GM18870 (cell line): ENCODE data around the gene RFXAP.
"Not testable (repeated sequence)": the region's sequence is repeated elsewhere in the genome, so short reads cannot be mapped to it uniquely, and the experiment has no call there.

Experiments
- ATAC-seq: cut with Tn5 transposase; IDR thresholded peaks from one replicate; pipeline ENCODE4 v1.9.1; 2021; ENCODE audit warnings: moderate library complexity; ENCODE audit not compliant: unreplicated experiment

RFXAP gene, protein sequence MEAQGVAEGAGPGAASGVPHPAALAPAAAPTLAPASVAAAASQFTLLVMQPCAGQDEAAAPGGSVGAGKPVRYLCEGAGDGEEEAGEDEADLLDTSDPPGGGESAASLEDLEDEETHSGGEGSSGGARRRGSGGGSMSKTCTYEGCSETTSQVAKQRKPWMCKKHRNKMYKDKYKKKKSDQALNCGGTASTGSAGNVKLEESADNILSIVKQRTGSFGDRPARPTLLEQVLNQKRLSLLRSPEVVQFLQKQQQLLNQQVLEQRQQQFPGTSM

DNA sequence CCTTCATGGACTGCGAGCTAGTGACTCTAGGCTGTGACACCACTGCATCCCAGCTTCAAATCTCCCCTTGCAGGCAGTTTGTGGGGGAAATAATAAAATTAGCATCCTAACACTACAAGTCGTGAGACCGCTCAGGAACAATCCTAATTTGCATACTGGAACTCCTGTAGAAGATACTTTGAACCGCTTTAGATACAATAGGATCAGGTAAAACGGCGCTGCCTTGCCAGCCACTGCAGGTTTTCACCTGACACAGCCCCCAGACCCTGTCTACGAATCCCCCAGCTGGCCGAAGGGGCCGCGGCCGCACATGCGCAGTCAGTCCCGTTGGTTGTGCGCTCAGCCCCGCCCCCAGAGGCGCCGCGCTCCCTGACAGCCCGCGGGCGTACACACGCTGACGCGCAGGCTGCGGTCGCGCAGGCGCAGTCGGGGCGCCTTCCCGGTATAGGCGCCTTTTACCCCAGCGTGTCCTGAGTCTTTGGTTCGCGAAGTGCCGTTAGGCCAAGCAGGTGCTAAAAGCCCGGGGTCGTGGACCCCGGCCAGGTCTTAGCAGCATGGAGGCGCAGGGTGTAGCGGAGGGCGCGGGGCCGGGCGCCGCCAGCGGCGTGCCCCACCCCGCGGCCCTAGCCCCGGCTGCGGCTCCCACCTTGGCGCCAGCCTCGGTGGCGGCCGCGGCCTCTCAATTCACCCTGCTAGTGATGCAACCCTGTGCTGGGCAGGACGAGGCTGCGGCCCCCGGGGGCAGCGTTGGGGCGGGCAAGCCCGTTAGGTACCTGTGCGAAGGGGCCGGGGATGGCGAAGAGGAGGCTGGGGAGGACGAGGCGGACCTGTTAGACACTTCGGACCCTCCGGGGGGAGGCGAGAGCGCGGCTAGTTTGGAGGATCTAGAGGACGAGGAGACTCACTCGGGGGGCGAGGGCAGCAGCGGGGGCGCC is at the start of gene RFXAP:
Gene RFXAP (plus strand): TSS at position 419 of the 935 bp plus-strand sequence. CDS start 136 bp downstream, at position 555.
- peak; percentile 65 for ATAC-seq

DNA sequence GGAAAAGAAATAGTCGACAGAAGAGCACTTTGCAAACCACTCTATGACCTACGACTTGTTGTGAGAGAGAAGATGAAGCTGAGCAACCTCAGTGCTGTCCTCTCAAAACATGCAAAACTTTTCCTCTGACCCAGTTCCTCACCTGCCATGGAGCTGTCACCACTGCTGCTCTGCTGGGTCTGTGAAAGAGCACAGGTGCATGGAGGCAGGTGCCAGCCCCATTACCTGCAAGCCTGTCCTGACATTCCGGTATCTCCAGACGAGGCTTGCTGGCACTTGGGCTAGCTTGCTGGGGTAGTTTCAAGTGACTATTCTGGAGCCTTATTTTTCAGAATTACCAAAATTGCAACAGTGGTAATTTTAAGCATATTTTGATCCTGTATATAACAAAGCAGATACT is 49.5 kb upstream of the RFXAP start:
- no peak for ATAC-seq

DNA sequence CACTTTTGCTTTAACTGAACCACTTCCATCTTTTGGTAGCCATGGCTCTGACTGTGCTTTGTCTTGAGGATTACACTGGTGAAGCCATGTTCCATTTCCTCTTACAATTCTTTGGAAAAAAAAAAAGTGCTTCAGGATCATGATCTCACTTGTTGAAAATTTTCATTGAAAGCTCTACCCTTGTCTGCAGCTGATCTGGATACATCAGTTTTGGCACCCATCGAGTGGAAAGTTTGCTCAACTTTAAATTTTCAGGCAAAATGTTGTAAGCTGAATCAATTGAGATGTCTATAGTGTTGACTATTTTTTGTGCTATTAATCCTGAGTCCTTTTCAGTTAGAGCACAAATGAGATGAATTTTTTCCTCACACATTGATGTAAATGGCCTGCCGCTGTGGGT is 48.3 kb upstream of the RFXAP start:
- ATAC-seq = no peak

DNA sequence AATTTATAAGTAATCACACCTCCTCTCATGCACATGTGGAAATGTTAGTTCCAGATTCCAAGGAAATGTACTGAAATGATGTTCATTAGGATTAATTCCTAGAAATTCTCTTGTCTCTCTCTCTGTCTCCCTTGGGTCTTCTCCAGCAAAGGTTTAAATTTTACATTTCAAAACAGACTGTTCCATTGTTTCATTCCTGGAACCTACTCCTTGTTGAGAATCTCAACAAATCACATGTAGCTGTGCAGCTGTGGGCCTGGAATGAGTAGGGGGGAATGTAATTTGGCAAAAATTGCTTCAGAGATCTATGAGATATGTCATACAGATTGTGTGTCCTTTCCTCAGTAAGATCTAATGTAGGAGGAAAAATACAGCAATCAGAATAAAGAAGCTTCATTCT is 46.2 kb upstream of the RFXAP start:
- ATAC-seq = no peak

DNA sequence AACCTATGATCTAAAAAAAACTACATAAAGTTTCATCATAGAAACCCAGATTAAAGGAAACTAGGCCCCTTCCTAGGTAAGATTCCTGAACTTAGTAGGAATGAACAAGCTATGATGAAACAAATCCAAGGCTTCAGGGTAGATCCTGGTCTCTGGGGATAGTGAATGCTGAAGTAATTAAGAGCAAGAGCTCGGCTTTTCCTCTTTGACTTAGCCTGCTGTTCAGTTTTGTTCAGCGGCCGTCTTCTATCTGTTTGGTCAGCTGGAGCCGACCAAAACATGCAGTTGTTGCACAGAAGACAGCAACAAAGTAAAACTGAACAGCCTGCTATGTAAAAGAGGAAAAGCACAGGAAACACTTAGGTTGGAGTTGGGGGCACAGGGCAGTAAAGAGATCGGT is 44.1 kb upstream of the RFXAP start:
- ATAC-seq = no peak

DNA sequence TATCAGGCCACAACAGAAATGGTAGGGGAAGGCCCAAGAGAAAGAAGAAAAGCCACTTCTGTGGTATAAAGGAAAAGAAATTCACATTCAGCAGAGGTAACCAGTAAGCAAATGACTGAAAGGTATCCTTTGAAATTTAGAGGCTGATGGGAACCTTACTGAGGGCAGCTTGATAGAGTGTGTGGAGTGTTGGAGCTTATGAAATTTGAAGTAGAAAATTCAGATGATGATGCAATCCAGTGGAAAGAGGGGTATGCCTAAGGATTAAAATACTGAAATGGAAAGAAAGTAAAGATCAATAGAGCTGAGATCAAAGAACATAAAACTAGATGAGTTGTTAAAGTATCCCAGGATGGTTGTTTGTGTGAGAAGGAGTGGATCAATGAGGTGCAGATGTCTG is 42.8 kb upstream of the RFXAP start:
- ATAC-seq = no peak

DNA sequence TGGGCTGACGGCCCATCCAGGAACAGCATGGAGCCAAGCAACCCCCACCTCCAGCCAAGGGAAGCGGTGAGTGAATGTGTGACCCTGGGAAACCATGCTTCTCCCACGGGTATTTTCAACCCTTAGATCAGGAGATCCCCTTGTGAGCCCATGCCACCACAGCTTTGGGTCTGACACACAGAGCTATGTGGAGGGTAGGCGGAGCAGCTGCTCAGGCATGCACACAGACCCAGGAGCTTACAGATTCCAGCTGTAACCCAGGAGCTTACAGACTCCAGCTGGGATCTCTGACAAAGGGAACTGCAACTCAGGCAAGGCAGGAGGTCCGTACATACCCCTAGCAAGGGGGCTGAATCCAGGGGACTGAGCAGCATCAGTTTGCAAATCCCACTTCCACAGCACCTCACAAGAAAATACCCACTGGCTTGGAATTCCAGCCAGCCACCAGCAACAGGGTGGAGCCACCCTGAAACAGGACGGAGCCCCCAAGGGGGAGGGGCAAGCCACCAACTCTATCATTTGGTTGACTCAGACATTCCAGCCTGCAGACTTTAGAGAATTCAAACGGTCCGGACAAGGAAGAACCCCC is 40.8 kb upstream of the RFXAP start:
- no peak for ATAC-seq

DNA sequence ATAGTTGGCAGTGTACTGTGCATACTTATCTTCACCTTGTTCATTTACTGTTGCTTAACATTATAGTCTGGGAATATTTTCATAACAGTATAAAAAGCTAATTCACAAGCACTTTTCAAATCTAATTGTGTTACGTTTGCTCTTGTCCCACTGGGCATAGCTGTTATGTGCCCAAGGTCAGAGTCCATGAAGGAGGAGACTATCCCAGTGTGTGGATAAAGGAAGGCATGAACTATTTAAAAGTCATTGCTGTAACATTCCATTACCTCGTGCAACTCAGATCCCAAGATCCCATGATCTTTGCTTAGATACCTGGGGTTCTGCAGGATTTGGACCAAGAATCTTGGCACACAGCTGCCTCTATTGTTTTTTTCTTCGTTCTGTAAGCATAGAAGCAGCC is 35.1 kb upstream of the RFXAP start:
- no peak for ATAC-seq

DNA sequence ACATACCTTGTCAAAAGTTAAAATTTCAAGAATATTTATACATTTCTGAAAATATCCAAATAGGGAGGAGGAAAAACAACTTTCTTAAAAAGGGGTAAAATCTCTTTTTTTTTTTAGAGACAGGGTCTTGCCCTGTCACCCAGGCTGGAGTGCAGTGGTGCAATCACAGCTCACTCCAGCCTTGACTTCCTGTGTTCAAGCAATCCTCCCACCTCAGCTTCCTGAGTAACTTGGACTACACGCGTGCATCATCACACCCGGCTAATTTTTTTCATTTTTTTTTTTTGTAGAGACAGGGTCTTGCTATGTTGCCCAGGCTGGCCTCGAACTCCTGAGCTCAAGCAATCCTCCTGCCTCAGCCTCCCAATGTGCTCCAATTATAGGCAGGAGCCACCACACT is 32.8 kb upstream of the RFXAP start:
- ATAC-seq = not testable (repeated sequence)

DNA sequence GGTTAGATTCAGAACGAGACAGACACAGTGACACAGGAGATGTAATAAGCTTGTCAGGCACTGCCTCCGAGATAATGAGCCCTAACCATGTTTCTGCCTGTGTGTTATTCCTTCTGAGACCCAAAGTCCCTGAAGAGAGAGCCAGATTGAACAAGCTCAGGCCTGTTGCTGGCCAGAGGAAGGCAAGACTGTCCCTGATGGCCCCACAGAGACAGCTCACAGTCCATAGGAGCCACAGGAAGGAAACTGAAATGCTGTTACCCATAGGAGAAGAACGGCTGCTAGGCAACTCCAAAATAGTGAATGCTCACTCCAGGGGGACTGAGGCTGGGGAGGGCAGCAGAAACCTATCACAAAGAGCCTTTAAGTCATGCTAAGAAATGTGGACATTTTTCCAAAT is 31.8 kb upstream of the RFXAP start:
- no peak for ATAC-seq

DNA sequence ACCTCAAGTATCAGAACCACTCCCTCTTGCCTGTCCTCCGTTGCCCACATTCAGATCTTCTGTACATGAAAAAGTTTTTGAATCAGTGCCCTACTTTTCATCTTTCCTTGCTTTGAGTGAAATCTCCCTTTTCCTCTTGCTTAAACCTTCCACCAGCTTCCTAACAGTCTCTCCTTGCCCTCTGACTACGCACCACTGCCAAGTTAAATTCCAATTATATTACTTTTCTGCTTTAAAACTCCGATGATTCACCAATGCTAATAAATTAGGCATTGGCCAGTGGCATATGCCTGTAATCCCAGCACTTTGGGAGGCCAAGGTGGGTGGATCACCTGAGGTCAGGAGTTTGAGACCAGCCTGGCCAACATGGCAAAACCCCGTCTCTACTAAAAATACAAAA is 30.7 kb upstream of the RFXAP start:
- no peak for ATAC-seq

DNA sequence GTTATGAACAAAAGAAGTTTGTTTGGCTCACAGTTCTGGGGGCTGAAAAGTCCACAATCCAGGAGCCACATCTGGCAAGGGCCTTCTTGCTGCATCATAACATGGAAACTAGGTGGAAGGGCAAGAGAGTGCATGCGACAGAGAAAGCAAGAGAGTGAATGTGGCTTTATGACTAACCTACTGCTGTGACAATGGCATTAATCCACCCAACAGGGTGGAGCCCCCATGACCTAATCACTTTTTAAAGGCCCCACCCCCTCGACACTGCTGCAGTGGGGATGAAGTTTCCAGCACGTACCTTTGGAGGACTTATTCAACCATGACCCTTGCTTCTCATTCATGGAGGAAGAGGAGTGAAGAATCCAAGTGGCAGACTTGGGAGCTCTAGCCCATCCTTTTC is 30.0 kb upstream of the RFXAP start:
- ATAC-seq = no peak

DNA sequence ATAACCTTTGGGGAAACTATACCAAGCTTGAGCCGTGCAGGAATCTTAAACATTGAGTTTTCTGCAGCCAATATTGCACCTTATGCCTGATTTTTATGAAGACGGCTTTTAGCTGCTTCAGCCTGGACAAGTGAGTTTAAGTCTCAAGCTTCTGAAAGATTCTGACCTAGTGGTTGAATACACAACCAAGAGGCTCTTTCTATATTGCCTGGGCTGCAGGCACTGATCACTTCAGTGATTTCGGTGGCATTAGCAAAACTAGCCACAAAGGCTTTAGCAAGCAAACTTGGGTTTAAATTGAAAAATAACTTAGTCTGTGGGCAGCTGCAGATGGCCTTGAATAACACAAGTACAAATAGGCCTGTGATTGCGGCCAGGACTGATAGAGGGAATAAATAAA is 29.3 kb upstream of the RFXAP start:
- no peak for ATAC-seq

DNA sequence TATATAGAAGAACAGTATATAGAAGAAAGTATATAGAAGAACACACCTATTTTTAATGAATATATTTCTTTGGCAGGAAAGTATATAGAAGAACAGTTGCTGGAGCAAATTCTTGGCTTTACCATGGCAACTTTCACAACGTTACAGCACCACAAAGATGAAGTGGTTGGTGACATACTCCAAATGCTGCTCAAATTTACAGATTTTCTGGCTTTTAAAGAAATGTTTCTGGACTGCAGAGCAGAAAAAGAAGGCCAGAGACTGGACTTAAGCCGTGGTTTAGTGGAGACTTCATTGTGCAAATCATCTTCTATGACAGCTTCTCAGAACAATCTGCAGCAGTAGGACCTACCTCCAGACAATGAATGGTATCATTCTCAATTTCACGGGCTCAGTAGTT is 24.3 kb upstream of the RFXAP start:
- no peak for ATAC-seq

DNA sequence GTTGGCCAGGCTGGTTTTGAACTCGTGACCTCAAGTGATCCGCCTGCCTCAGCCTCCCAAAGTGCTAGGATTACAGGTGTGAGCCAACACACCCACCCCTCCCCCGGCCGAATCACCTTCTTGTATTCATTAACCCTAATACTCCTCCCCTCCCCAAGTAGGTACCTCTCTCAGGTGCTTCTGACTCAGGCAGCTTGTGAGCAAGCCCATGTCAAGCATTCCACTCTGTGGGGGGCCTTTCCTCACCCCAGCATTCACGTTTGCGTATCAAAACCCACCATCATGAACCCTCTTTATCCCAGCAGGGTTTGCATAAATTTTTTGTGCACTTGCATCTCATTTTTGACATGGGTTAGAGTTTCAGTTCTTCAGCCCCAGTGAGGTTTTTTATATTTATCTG is 23.6 kb upstream of the RFXAP start:
- ATAC-seq = no peak

DNA sequence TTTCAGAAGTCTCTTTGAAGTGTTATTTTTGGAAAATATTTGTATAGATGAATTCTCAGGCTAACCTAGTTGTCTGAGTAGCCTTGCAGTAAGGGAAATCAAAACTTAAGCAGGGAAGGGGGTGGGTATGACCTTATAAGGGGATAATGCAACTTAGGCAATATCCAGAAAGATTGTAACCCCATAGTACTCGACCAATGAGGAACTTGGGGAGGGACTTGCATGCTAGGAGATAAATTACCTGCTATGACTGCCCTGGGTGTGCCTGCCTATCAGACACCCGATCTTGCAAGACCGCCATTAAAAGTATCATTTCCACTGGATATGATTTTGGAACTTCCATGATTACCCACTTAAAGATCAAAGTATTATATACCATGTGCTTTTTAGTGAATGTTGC is 23.0 kb upstream of the RFXAP start:
- no peak for ATAC-seq

DNA sequence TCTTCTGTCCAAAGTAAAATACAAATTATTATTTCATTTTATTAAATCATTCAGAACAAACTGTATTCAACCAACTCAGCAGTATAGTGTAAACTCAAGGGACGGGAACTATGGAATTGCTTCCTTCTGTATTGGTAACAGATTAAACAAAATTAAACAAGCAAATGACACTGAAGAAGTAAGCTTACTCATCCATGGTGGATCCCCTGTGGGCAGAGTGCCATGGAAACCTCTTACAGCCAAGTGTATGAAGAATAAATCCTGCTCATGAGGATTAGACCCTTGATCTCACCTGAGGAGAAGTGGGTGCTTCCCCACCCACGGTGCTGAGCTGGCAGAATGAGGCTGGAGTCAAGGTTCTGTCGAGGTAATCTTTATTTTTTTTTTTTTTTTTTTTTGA is 18.0 kb upstream of the RFXAP start:
- ATAC-seq = no peak

DNA sequence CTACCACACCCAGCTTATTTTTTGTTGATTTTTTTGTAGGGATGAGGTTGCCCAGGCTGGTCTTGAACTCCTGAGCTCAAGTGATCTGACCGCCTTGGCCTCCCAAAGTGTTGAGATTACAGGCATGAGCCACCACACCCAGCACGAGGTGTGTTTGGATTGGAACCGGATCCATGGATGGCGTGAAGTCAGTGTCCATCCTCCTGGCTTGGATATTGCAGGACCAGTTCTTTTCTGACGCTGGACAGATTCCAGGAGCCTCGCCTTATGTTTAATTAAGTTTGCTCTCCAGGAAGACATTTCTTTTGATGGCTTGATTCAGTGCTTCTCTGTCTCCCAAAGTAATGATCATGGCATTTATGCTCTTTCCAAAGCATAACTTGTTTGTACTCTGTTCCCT is 14.4 kb upstream of the RFXAP start:
- ATAC-seq = no peak

DNA sequence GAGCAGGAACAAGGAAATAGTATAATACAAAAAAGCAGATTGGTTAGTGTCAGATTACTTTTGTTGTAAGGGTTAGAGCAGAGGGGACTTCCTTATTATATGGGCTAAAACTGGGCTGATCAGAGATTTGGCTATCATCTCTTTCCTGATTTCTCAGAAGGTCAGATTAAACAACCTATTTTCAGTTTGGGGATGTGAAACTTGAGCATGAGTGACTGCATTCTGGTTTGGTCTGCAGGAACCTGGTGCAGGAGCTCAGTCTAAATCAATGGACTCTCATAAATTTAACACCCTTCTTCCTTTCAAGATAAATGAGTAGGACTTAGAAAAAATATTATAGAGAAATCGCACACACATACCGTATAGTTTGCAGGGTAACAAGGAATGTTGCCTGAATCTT is 12.9 kb upstream of the RFXAP start:
- ATAC-seq = no peak

DNA sequence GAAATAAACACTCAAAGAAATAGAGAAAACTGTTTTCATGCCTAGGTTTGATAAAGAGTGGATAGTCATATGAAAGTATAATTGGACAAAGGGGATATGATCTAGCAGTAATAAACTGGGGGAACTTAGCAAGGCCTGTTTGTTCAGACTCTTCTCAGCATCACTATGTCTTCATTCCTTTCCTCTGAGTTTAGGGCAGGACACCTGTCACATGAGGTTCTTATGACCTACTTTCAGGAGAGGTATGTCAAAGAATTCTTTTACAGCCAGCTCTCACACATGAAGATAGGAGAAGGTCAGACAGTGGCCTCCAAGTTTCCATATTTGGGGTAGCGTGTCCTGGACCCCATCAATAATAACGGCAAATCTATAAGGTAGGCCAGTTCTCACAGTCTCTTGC is 11.4 kb upstream of the RFXAP start:
- ATAC-seq = no peak

DNA sequence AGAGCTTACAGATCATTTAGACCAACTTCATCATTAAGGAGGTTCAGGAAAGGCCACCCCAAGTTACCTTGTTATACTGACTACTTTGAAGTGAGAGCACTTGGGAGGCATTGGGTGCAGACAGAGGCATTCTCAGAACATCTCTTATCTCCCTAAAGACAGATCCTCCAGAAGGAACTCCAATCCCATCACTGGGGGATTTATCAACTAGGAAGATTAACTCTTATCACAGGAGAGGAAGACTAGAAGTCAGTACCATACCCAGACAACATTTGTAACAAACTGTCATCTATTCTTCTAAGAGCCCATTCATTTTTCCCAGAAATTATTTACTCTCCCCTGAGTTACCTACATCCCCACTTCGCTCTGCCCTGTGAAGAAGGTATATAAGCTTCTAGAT is 5.8 kb upstream of the RFXAP start:
- ATAC-seq = no peak

DNA sequence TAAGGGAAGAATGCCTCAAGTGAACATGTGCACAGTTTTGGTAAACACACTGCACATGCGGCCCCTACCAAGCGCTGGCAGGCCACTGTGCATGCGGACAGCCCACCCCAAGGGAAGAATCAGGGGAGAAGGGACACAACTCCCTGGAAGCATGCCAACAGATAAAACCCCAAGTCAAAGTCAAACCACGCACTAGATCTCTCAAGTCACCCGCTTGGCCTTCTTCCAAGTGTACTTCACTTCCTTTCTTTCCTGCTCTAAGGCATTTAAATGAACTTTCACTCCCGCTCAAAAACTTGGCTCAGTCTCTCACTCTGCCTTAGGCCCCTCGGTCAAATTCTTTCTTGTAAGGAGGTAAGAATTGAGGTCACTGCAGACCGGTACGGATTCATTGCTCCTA is 4.6 kb upstream of the RFXAP start:
- ATAC-seq = no peak
